Spleen (tissue), 11 donors: ENCODE results near the gene ANO7. TPM values are rescaled to one million over a fixed set of nuclear protein-coding genes. Genes with fewer than 3 reads are reported as not detected.

ENCODE experiments used
- DNase-seq: peaks from one replicate; pipeline ENCODE4 v3.0.0-alpha.2; 2020
- H3K27ac ChIP-seq, 8 donors: fragments of 200-600 bp; sonication (generic) in 7 of 8; 1 replicate in 4 of 8; 2 replicates in 4 of 8; pipeline versions ENCODE4 v1.5.0 to v1.8.0; 2016 to 2021; ENCODE audit warnings: inconsistent platforms in 4 of 8, mild to moderate bottlenecking in 4 of 8, moderate library complexity in 1 of 8
- H3K27me3 ChIP-seq, 7 donors: fragments of 200-600 bp; sonication (generic) in 6 of 7; replicated peaks in 1 of 7; 1 replicate in 4 of 7; 2 replicates in 3 of 7; pipeline versions ENCODE4 v1.5.0 to v1.8.0; 2016 to 2021; ENCODE audit warnings: inconsistent platforms in 3 of 7, mild to moderate bottlenecking in 1 of 7
- H3K36me3 ChIP-seq, 6 donors: fragments of 200-600 bp; sonication (generic) in 5 of 6; 1 replicate in 4 of 6; 2 replicates in 2 of 6; pipeline versions ENCODE4 v1.5.0 to v1.8.0; 2016 to 2021; ENCODE audit warnings: inconsistent platforms in 2 of 6
- H3K4me1 ChIP-seq, 6 donors: fragments of 200-600 bp; sonication (generic) in 5 of 6; 1 replicate in 3 of 6; 2 replicates in 3 of 6; pipeline versions ENCODE4 v1.5.0 to v1.8.0; 2016 to 2021; ENCODE audit warnings: inconsistent platforms in 3 of 6
- H3K4me3 ChIP-seq, 8 donors: fragments of 200-600 bp; sonication (generic) in 7 of 8; 1 replicate in 4 of 8; 2 replicates in 4 of 8; pipeline versions ENCODE4 v1.5.0 to v1.8.0; 2016 to 2021; ENCODE audit warnings: inconsistent platforms in 4 of 8, mild to moderate bottlenecking in 4 of 8, moderate library complexity in 2 of 8
- H3K9me3 ChIP-seq, 8 donors: fragments of 200-600 bp; sonication (generic) in 7 of 8; 1 replicate in 4 of 8; 2 replicates in 4 of 8; pipeline versions ENCODE4 v1.5.0 to v1.8.0; 2016 to 2021; ENCODE audit warnings: inconsistent platforms in 4 of 8
- POLR2A ChIP-seq, 3 donors: fragments of 450-650 bp; IDR thresholded peaks; one replicate each; pipeline ENCODE4 v1.5.1; 2017; ENCODE audit warnings: antibody characterized with exemption in 3 of 3, mild to moderate bottlenecking in 1 of 3
- POLR2AphosphoS5 ChIP-seq, 3 donors: sonication (generic); formaldehyde crosslinking; IDR thresholded peaks; one replicate each; pipeline ENCODE4 v1.5.1; 2017; ENCODE audit warnings: antibody characterized with exemption in 3 of 3
- WGBS, 5 donors: extraction: QIAGEN DNeasy Blood & Tissue Kit in 3 of 5; methylation state at CpG; one replicate each; pipeline versions ENCODE4 v1.1.5 to v1.1.7; 2013 to 2018; 5-methylcytosine and 5-hydroxymethylcytosine counted together
- intact Hi-C: fragments of 100-400 bp; cut with DNase I; formaldehyde crosslinking; loops from one replicate; pipeline ENCODE4 v1.15.0; 2023; ENCODE audit warnings: low total_unique reads
- polyA plus RNA-seq, 3 donors: library from polyadenylated mRNA; stranded (reverse); fragments of 200-250 nt; gene quantifications; one replicate each; pipeline ENCODE4 v1.2.1, GENCODE V29; 2013
- total RNA-seq, 7 donors: library from RNA; depleted of rRNA in 3 of 7; stranded (reverse); fragments of >200 nt in 3 of 7; fragmentation: NEBNext Ultra II Directional in 4 of 7; extraction: Animal tissue kit (Norgen Biotek cat#: 25700) in 4 of 7; gene quantifications; one replicate each; pipeline versions ENCODE4 v1.1.0 to v1.2.1, GENCODE V29; 2016 to 2021
- TF ChIP-seq, protein P1 (sequence below), 11 experiments: fragments of 200-600 bp in 7 of 11; fragments of 450-650 bp in 4 of 11; sonication (generic) in 4 of 11; IDR thresholded peaks in 8 of 11; conservative IDR thresholded peaks in 3 of 11; 1 replicate in 7 of 11; 2 replicates in 4 of 11; pipeline versions ENCODE4 v1.4.0 to v1.8.0; 2016 to 2021; ENCODE audit warnings: antibody characterized with exemption in 11 of 11, inconsistent platforms in 4 of 11, mild to moderate bottlenecking in 1 of 11
- donor health status: healthy with polysubstance abuse.
- donor health status: DM: no; HTN: no; CAD: no; lungs with moderate emphysema.
- donor health status: DM: no; HTN: no; CAD: no.
- donor health status: Bipolar disorder and iron deficiency.
- donor health status: healthy.
- donor health status: DM: no; HTN: no; CAD: no.
- donor health status: DM: yes; HTN: yes; CAD: no.

ANO7 gene
- total and polyA plus RNA-seq, 10 donors, result 0.46 to 3.5 (median 2.4) TPM

DNA sequence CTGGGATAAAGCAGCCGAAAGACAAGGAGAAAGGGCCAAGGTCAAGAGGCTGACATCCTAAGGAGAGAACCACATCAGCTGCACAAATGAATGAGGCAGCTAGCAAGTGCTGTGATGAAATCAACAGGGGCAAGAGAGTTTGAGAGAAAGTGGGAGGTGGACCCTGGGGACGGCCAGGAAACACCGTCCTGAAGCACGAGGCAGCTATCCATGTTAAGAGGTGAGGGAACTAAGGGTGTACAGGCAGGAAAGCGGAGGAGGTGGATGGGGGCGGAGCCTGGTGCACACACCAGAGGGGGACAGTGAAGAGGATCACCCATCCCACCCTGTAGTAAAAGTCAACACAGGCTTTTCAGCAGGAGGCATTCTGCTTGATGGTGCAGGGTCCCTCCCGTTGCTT lies 74.6 kb downstream of the ANO7 start:
- TF ChIP-seq POLR2A (IDR thresholded peaks at IDR 0.05) (no peak), POLR2AphosphoS5 (IDR thresholded peaks at IDR 0.05) (no peak)
- TF ChIP-seq, protein P1, sequence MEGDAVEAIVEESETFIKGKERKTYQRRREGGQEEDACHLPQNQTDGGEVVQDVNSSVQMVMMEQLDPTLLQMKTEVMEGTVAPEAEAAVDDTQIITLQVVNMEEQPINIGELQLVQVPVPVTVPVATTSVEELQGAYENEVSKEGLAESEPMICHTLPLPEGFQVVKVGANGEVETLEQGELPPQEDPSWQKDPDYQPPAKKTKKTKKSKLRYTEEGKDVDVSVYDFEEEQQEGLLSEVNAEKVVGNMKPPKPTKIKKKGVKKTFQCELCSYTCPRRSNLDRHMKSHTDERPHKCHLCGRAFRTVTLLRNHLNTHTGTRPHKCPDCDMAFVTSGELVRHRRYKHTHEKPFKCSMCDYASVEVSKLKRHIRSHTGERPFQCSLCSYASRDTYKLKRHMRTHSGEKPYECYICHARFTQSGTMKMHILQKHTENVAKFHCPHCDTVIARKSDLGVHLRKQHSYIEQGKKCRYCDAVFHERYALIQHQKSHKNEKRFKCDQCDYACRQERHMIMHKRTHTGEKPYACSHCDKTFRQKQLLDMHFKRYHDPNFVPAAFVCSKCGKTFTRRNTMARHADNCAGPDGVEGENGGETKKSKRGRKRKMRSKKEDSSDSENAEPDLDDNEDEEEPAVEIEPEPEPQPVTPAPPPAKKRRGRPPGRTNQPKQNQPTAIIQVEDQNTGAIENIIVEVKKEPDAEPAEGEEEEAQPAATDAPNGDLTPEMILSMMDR (IDR thresholded peaks at IDR 0.05 in 8 of 11, conservative IDR thresholded peaks at IDR 0.05 in 3 of 11), result no peak
- intact Hi-C loops, result no loop called here
- Histone ChIP-seq H3K27ac (no peak overlapping the region), H3K4me1 (peaks cover 0 to 20% (median 8%) of the 10 kb centered on the region in 6 donors), H3K4me3 (no peak overlapping the region), H3K27me3 (no peaks in the 10 kb centered on the region), H3K36me3 (peaks cover 6 to 100% (median 75%) of the 10 kb centered on the region in 6 donors), H3K9me3 (no peaks in the 10 kb centered on the region)
- no peak for DNase-seq
- WGBS, 5 donors, result 85 to 92% (median 90%) methylated on average over 7 of the region's 7 CpGs

GRCh38 chr2:241265506-241265905 lies 77.0 kb downstream of the ANO7 start:
- H3K27ac ChIP-seq, result no peak overlapping the region
- TF ChIP-seq POLR2A (IDR thresholded peaks at IDR 0.05) (no peak), POLR2AphosphoS5 (IDR thresholded peaks at IDR 0.05) (no peak)
- TF ChIP-seq, protein P1 (IDR thresholded peaks at IDR 0.05 in 8 of 11, conservative IDR thresholded peaks at IDR 0.05 in 3 of 11), result no peak
- peaks cover 2 to 32% (median 18%) of the 10 kb centered on the region in 6 donors for H3K4me1 ChIP-seq
- H3K36me3 ChIP-seq, result peaks cover 6 to 86% (median 62%) of the 10 kb centered on the region in 6 donors
- intact Hi-C loops, result no loop called here
- DNase-seq, result no peak
- no peak overlapping the region for H3K4me3 ChIP-seq
- 95 to 99% (median 97%) methylated on average over 5 of the region's 5 CpGs for WGBS, 5 donors
- no peaks in the 10 kb centered on the region for H3K27me3 ChIP-seq
- H3K9me3 ChIP-seq, result no peaks in the 10 kb centered on the region

GRCh38 chr2:241267249-241268067 lies 79.0 kb downstream of the ANO7 start:
- intact Hi-C loops, result no loop called here
- Histone ChIP-seq H3K27ac (no peak overlapping the region), H3K4me1 (peaks cover 10 to 45% (median 31%) of the 10 kb centered on the region in 6 donors), H3K27me3 (no peaks in the 10 kb centered on the region), H3K36me3 (peaks cover 5 to 66% (median 46%) of the 10 kb centered on the region in 6 donors), H3K4me3 (no peak overlapping the region), H3K9me3 (no peaks in the 10 kb centered on the region)
- no peak for TF ChIP-seq POLR2AphosphoS5 (IDR thresholded peaks at IDR 0.05)
- TF ChIP-seq, protein P1 (IDR thresholded peaks at IDR 0.05 in 8 of 11, conservative IDR thresholded peaks at IDR 0.05 in 3 of 11), result no peak
- TF ChIP-seq POLR2A (IDR thresholded peaks at IDR 0.05), result no peak
- no peak for DNase-seq
- 79 to 93% (median 85%) methylated on average over 12 of the region's 12 CpGs for WGBS, 5 donors

GRCh38 chr2:241268306-241268705 lies 79.8 kb downstream of the ANO7 start:
- peaks cover 10 to 51% (median 37%) of the 10 kb centered on the region in 6 donors for H3K4me1 ChIP-seq
- no peak for DNase-seq
- WGBS, 5 donors, result 55 to 80% (median 73%) methylated on average over 7 of the region's 7 CpGs
- H3K9me3 ChIP-seq, result no peaks in the 10 kb centered on the region
- H3K27ac ChIP-seq, result no peak overlapping the region
- H3K36me3 ChIP-seq, result peaks cover 0 to 58% (median 37%) of the 10 kb centered on the region in 6 donors
- TF ChIP-seq POLR2A (IDR thresholded peaks at IDR 0.05) (no peak), POLR2AphosphoS5 (IDR thresholded peaks at IDR 0.05) (no peak)
- TF ChIP-seq, protein P1 (IDR thresholded peaks at IDR 0.05 in 8 of 11, conservative IDR thresholded peaks at IDR 0.05 in 3 of 11), result no peak
- H3K27me3 ChIP-seq, result no peaks in the 10 kb centered on the region
- no peak overlapping the region for H3K4me3 ChIP-seq
- intact Hi-C loops, result no loop called here
